Activated CD4-positive, alpha-beta T cell treated with anti-CD3 and anti-CD28 coated beads, Interleukin-2, amount 10 ng/mL, durations not matched to agents 24 days and 14 days (primary cell): ENCODE results near the gene STX7. TPM values are rescaled to one million over a fixed set of nuclear protein-coding genes. Genes with fewer than 3 reads are reported as not detected.
"Not testable (repeated sequence)": the region's sequence is repeated elsewhere in the genome, so short reads cannot be mapped to it uniquely, and the experiment has no call there.

Experiments used
- DNase-seq: peaks from one replicate; pipeline ENCODE4 v3.0.0; 2022
- H3K27ac Mint-ChIP-seq: one replicate; pipeline ENCODE4 v1.8.0; 2022; ENCODE audit warnings: mild to moderate bottlenecking, mixed read lengths
- H3K27me3 Mint-ChIP-seq: one replicate; pipeline ENCODE4 v1.8.0; 2022; ENCODE audit warnings: mixed read lengths
- H3K36me3 Mint-ChIP-seq: one replicate; pipeline ENCODE4 v1.8.0; 2022; ENCODE audit warnings: low read depth, mild to moderate bottlenecking, mixed read lengths
- H3K4me1 Mint-ChIP-seq: one replicate; pipeline ENCODE4 v1.8.0; 2021; ENCODE audit warnings: mixed read lengths
- H3K4me3 Mint-ChIP-seq: one replicate; pipeline ENCODE4 v1.8.0; 2022; ENCODE audit warnings: mild to moderate bottlenecking, moderate library complexity, mixed read lengths
- H3K9me3 Mint-ChIP-seq: one replicate; pipeline ENCODE4 v1.8.0; 2021; ENCODE audit warnings: mixed read lengths
- intact Hi-C: fragments of 100-400 bp; cut with micrococcal nuclease; formaldehyde crosslinking; loops from one replicate; pipeline ENCODE4 v1.15.1; 2023
- total RNA-seq: library from RNA; stranded (reverse); gene quantifications from 2 replicates; pipeline ENCODE4 v1.2.3, GENCODE V29; 2022

STX7 gene
- total RNA-seq, result 16.3 and 21.1 TPM in 2 replicates

GRCh38 chr6:132512638-132513632 lies at the start of gene STX7:
Gene STX7 (minus strand): TSS chr6:132513116. CDS start chr6:132503530, 9,586 bp downstream.
- Mint-ChIP-seq H3K4me1 (peaks cover 26% of the 10 kb centered on the region), H3K9me3 (no peaks in the 10 kb centered on the region), H3K27me3 (peaks cover 21% of the 10 kb centered on the region), H3K4me3 (peak within 1 kb of the TSS; percentile 96), H3K36me3 (peaks cover 6% of the 10 kb centered on the region), H3K27ac (peak within 1 kb of the TSS; percentile 94)
- intact Hi-C loops, result loop anchor here (2.0 kb wide), 1 partner anchor 302 kb away; the partner anchor contains the start of gene RPS12
- DNase-seq, result peak; percentile 96

GRCh38 chr6:132560087-132560486 lies 47.2 kb upstream of the STX7 start:
- H3K27ac Mint-ChIP-seq, intact Hi-C loops, H3K4me3 Mint-ChIP-seq, H3K4me1 Mint-ChIP-seq, H3K36me3 Mint-ChIP-seq, DNase-seq, H3K9me3 Mint-ChIP-seq: not testable (repeated sequence)
- H3K27me3 Mint-ChIP-seq, result peaks cover 17% of the 10 kb centered on the region

- Mint-ChIP-seq H3K4me3 (no peak within 1 kb of the TSS), H3K36me3 (no peaks in the 10 kb centered on the region), H3K4me1 (no peaks in the 10 kb centered on the region), H3K9me3 (no peaks in the 10 kb centered on the region), H3K27me3 (peaks cover 22% of the 10 kb centered on the region), H3K27ac (no peak within 1 kb of the TSS)
- intact Hi-C loops, result no loop called here
- no peak for DNase-seq
Measured at GRCh38 chr6:132552372-132552771, 39.5 kb upstream of the STX7 start, which contains the start of gene TAAR8. Gene TAAR8 (plus strand): TSS chr6:132552672. CDS start chr6:132552693, 21 bp downstream.

GRCh38 chr6:132551214-132551613 lies 38.3 kb upstream of the STX7 start:
- Mint-ChIP-seq H3K4me3 (no peak overlapping the region), H3K36me3 (no peaks in the 10 kb centered on the region), H3K9me3 (no peaks in the 10 kb centered on the region), H3K27ac (no peak overlapping the region), H3K4me1 (no peaks in the 10 kb centered on the region), H3K27me3 (peaks cover 18% of the 10 kb centered on the region)
- intact Hi-C loops, result no loop called here
- no peak for DNase-seq

- H3K27ac Mint-ChIP-seq, result no peak overlapping the region
- peaks cover 12% of the 10 kb centered on the region for H3K27me3 Mint-ChIP-seq
- no peaks in the 10 kb centered on the region for H3K4me1 Mint-ChIP-seq
- no peaks in the 10 kb centered on the region for H3K36me3 Mint-ChIP-seq
- no peak for DNase-seq
- no peak overlapping the region for H3K4me3 Mint-ChIP-seq
- intact Hi-C loops, result no loop called here
- H3K9me3 Mint-ChIP-seq, result no peaks in the 10 kb centered on the region
Measured at GRCh38 chr6:132548746-132549463, 36.0 kb upstream of the STX7 start.

- no peak overlapping the region for H3K27ac Mint-ChIP-seq
- intact Hi-C loops, result no loop called here
- H3K9me3 Mint-ChIP-seq, result no peaks in the 10 kb centered on the region
- no peaks in the 10 kb centered on the region for H3K4me1 Mint-ChIP-seq
- H3K4me3 Mint-ChIP-seq, result no peak overlapping the region
- DNase-seq, result no peak
- H3K27me3 Mint-ChIP-seq, result peaks cover 16% of the 10 kb centered on the region
- H3K36me3 Mint-ChIP-seq, result no peaks in the 10 kb centered on the region
Measured at GRCh38 chr6:132544826-132545225, 31.9 kb upstream of the STX7 start.

GRCh38 chr6:132537977-132538376 lies 25.1 kb upstream of the STX7 start, which contains the start of gene TAAR9:
Gene TAAR9 (plus strand): TSS chr6:132538277. CDS start chr6:132538290, 13 bp downstream.
- Mint-ChIP-seq H3K4me3 (no peak within 1 kb of the TSS), H3K9me3 (no peaks in the 10 kb centered on the region), H3K4me1 (no peaks in the 10 kb centered on the region), H3K36me3 (no peaks in the 10 kb centered on the region), H3K27me3 (peaks cover 40% of the 10 kb centered on the region), H3K27ac (no peak within 1 kb of the TSS)
- no peak for DNase-seq
- intact Hi-C loops, result loop anchor here (10.0 kb wide), 1 partner anchor 127 kb away; no protein-coding TSS in a partner anchor

- Mint-ChIP-seq H3K9me3 (no peaks in the 10 kb centered on the region), H3K27ac (no peak overlapping the region), H3K36me3 (no peaks in the 10 kb centered on the region), H3K27me3 (peaks cover 41% of the 10 kb centered on the region), H3K4me1 (no peaks in the 10 kb centered on the region), H3K4me3 (no peak overlapping the region)
- DNase-seq, result no peak
- intact Hi-C loops, result loop anchor here (10.0 kb wide), 1 partner anchor 128 kb away; no protein-coding TSS in a partner anchor
Measured at GRCh38 chr6:132537145-132537544, 24.2 kb upstream of the STX7 start.

- not testable (repeated sequence) for H3K4me3 Mint-ChIP-seq, DNase-seq, H3K36me3 Mint-ChIP-seq, H3K27ac Mint-ChIP-seq, H3K9me3 Mint-ChIP-seq, H3K4me1 Mint-ChIP-seq
- H3K27me3 Mint-ChIP-seq, result peaks cover 33% of the 10 kb centered on the region
- intact Hi-C loops, result loop anchor here (5.0 to 10.0 kb wide), 3 partner anchors 130 to 1018 kb away; no protein-coding TSS in a partner anchor
Measured at GRCh38 chr6:132534546-132534945, 21.6 kb upstream of the STX7 start.

GRCh38 chr6:132530293-132530974 lies 17.5 kb upstream of the STX7 start:
- no peak overlapping the region for H3K27ac Mint-ChIP-seq
- H3K27me3 Mint-ChIP-seq, result peaks cover 23% of the 10 kb centered on the region
- H3K4me1 Mint-ChIP-seq, result no peaks in the 10 kb centered on the region
- peak; percentile 90 for DNase-seq
- H3K4me3 Mint-ChIP-seq, result no peak overlapping the region
- intact Hi-C loops, result loop anchor here (5.0 to 10.0 kb wide), 3 partner anchors 134 to 1022 kb away; no protein-coding TSS in a partner anchor
- H3K36me3 Mint-ChIP-seq, result no peaks in the 10 kb centered on the region
- no peaks in the 10 kb centered on the region for H3K9me3 Mint-ChIP-seq

GRCh38 chr6:132527791-132528190 lies 14.9 kb upstream of the STX7 start:
- Mint-ChIP-seq H3K4me3 (no peak overlapping the region), H3K9me3 (no peaks in the 10 kb centered on the region), H3K36me3 (no peaks in the 10 kb centered on the region), H3K27ac (no peak overlapping the region), H3K4me1 (no peaks in the 10 kb centered on the region), H3K27me3 (peaks cover 37% of the 10 kb centered on the region)
- no peak for DNase-seq
- intact Hi-C loops, result no loop called here

- intact Hi-C loops, result no loop called here
- Mint-ChIP-seq H3K27ac (no peak overlapping the region), H3K4me3 (no peak overlapping the region), H3K36me3 (no peaks in the 10 kb centered on the region), H3K4me1 (no peaks in the 10 kb centered on the region), H3K9me3 (no peaks in the 10 kb centered on the region), H3K27me3 (peaks cover 40% of the 10 kb centered on the region)
- no peak for DNase-seq
Measured at GRCh38 chr6:132526461-132526860, 13.5 kb upstream of the STX7 start.

GRCh38 chr6:132525866-132526265 lies 12.9 kb upstream of the STX7 start:
- Mint-ChIP-seq H3K27ac (no peak overlapping the region), H3K4me1 (no peaks in the 10 kb centered on the region), H3K36me3 (no peaks in the 10 kb centered on the region), H3K9me3 (no peaks in the 10 kb centered on the region), H3K4me3 (no peak overlapping the region), H3K27me3 (peaks cover 42% of the 10 kb centered on the region)
- intact Hi-C loops, result no loop called here
- DNase-seq, result no peak
